Gastroesophageal sphincter (tissue), 3 donors: ENCODE results near the gene MCOLN2.

Source experiments
- POLR2A ChIP-seq, 2 donors: fragments of 450-650 bp; IDR thresholded peaks; one replicate each; pipeline ENCODE4 v1.6.1; 2017; ENCODE audit warnings: antibody characterized with exemption in 2 of 2, mild to moderate bottlenecking in 2 of 2, moderate library complexity in 1 of 2
- TF ChIP-seq, protein P1 (sequence below), 4 experiments: fragments of 200-600 bp in 2 of 4; fragments of 450-650 bp in 2 of 4; sonication (generic) in 1 of 4; IDR thresholded peaks; one replicate each; pipeline ENCODE4 v1.5.1; 2017 to 2019; ENCODE audit warnings: antibody characterized with exemption in 4 of 4, mild to moderate bottlenecking in 2 of 4, moderate library complexity in 2 of 4

DNA sequence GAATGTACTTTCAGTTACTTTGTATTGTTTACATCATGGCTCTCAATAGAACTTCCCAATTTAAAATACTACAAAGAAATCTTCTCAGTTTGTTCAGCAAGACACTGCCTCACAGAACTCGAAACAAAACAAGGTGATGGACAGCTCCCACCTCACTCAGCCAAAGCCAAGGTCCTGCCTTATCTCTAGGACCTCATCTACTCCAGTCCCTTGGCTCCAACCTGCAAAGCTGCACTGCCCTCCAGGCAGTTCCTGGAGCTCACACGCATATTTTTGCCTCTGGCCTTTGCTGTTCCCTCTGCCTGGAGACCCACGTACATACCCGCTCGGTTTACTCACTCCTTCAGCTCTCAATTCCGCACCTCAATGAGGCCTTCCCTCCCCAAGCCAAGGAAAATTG, 40.3 kb downstream of the MCOLN2 start:
- TF ChIP-seq POLR2A (IDR thresholded peaks at IDR 0.05) = no peak
- TF ChIP-seq, protein P1, sequence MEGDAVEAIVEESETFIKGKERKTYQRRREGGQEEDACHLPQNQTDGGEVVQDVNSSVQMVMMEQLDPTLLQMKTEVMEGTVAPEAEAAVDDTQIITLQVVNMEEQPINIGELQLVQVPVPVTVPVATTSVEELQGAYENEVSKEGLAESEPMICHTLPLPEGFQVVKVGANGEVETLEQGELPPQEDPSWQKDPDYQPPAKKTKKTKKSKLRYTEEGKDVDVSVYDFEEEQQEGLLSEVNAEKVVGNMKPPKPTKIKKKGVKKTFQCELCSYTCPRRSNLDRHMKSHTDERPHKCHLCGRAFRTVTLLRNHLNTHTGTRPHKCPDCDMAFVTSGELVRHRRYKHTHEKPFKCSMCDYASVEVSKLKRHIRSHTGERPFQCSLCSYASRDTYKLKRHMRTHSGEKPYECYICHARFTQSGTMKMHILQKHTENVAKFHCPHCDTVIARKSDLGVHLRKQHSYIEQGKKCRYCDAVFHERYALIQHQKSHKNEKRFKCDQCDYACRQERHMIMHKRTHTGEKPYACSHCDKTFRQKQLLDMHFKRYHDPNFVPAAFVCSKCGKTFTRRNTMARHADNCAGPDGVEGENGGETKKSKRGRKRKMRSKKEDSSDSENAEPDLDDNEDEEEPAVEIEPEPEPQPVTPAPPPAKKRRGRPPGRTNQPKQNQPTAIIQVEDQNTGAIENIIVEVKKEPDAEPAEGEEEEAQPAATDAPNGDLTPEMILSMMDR (IDR thresholded peaks at IDR 0.05) = no peak
